Panc1 (cell line): ENCODE measurements around the gene DTNBP1. TPM values are rescaled to one million over a fixed set of nuclear protein-coding genes. Genes with fewer than 3 reads are reported as not detected.

Experiments
- ATAC-seq: fragments of 200-7000 bp; cut with Tn5 transposase; 2 replicates; pipeline ENCODE4 v1.9.1; 2020; ENCODE audit warnings: mild to moderate bottlenecking, moderate library complexity
- BruUV-seq: library from RNA; stranded (reverse); fragments of 400-500 nt; replicated peaks from 2 replicates; lab custom pipeline; 2021; lab: Mats Ljungman, UMichigan
- CTCF ChIA-PET: fragments of 300-600 bp; sonication (Branson Sonifier 250); formaldehyde crosslinking; loops from one replicate; lab custom pipeline; 2022; ENCODE audit warnings: antibody characterized with exemption; lab: Charles Lee
- POLR2A ChIA-PET: fragments of 300-600 bp; sonication (Branson Sonifier 250); formaldehyde crosslinking; loops from one replicate; lab custom pipeline; 2022; ENCODE audit warnings: antibody characterized with exemption; lab: Charles Lee
- DNase-seq: peaks from one replicate; pipeline ENCODE4 v3.0.0-alpha.2; 2010; ENCODE audit warnings: low read depth, low spot score
- H3K27ac ChIP-seq: 2 replicates; pipeline ENCODE4 v1.5.1; 2011; ENCODE audit warnings: mild to moderate bottlenecking, low read length, inconsistent platforms
- H3K27me3 ChIP-seq: fragments of 200-500 bp; sonication (Bioruptor generic); 2 replicates; pipeline ENCODE4 v1.6.0; 2014; ENCODE audit warnings: low read length, inconsistent platforms; ENCODE audit not compliant: control insufficient read depth, insufficient read depth
- H3K36me3 ChIP-seq: fragments of 200-500 bp; sonication (Bioruptor generic); 2 replicates; pipeline ENCODE4 v1.5.1; 2014; ENCODE audit warnings: inconsistent platforms, mild to moderate bottlenecking, low read length, moderate library complexity; ENCODE audit not compliant: control insufficient read depth, insufficient read depth
- H3K4me1 ChIP-seq: 2 replicates; pipeline ENCODE4 v1.5.1; 2011; ENCODE audit warnings: inconsistent platforms, mild to moderate bottlenecking, low read length, moderate library complexity; ENCODE audit not compliant: control insufficient read depth, insufficient read depth
- H3K4me3 ChIP-seq, 2 experiments: 2 replicates each; pipeline ENCODE4 v1.5.1; 2011 to 2012; ENCODE audit warnings: low read depth in 2 of 2, low read length in 2 of 2, mild to moderate bottlenecking in 2 of 2, inconsistent platforms in 1 of 2, moderate library complexity in 1 of 2
- H3K9me3 ChIP-seq: fragments of 200-500 bp; sonication (Bioruptor generic); 2 replicates; pipeline ENCODE4 v1.5.1; 2014; ENCODE audit warnings: low read depth, mild to moderate bottlenecking, inconsistent platforms, low read length, moderate library complexity; ENCODE audit not compliant: control insufficient read depth, insufficient read depth
- POLR2AphosphoS5 ChIP-seq: IDR thresholded peaks from 2 replicates; pipeline ENCODE4 v1.6.1; 2012; ENCODE audit warnings: mild to moderate bottlenecking, low read depth, low read length, moderate library complexity
- SIN3A ChIP-seq: IDR thresholded peaks from 2 replicates; pipeline ENCODE4 v1.6.1; 2012; ENCODE audit warnings: low read depth, mild to moderate bottlenecking, low read length, moderate library complexity, borderline replicate concordance; ENCODE audit not compliant: insufficient read depth
- TCF7L2 ChIP-seq: IDR thresholded peaks from 2 replicates; pipeline ENCODE4 v1.6.1; 2011; ENCODE audit warnings: mild to moderate bottlenecking, low read depth, low read length, inconsistent platforms
- in situ Hi-C: cut with HindIII; loops from 2 replicates; pipeline ENCODE4 v1.10.0; 2016; ENCODE audit warnings: low sequenced_read_pairs, low pct_unique_long_range_greater_than_20kb
- intact Hi-C: fragments of 100-400 bp; cut with micrococcal nuclease; formaldehyde crosslinking; loops from one replicate; pipeline ENCODE4 v1.10.0; 2022; ENCODE audit not compliant: unreplicated experiment
- total RNA-seq: library from RNA; stranded (reverse); gene quantifications from one replicate; pipeline ENCODE4 v1.2.1, GENCODE V29; 2021; ENCODE audit not compliant: unreplicated experiment
- TF ChIP-seq, protein P1 (sequence below), 2 experiments: IDR thresholded peaks; 2 replicates each; pipeline ENCODE4 v1.6.1; 2011 to 2012; ENCODE audit warnings: low read depth in 2 of 2, control low read depth in 1 of 2, low read length in 1 of 2, mild to moderate bottlenecking in 1 of 2, moderate library complexity in 1 of 2; ENCODE audit not compliant: insufficient read depth in 1 of 2
- TF ChIP-seq, protein P2 (sequence below): fragments of 450-650 bp; IDR thresholded peaks from 2 replicates; pipeline ENCODE4 v1.5.1; 2017; ENCODE audit warnings: mild to moderate bottlenecking

Gene DTNBP1
- total RNA-seq, 1 experiment from 2014 or later = 29.3 TPM

DNA sequence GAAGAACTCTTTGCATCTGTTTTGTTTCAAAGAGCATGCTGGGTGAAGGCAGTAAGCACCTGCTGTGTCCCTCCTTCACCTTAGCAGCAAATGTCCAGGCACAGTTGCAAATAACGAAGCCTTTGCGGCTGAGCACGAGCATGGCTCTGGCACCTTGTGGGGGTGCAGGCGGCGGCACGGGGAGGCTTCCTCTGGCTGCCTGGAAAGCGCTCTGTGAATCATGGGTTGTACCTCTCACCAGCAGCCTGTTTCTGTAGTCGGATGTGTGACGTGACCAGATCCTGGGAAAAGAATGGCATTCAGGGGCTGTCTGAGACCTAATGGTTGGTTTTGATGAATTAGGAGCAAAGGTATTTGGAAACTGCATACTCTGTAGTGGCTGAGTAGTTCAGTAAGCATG, 144.8 kb downstream of the DTNBP1 start:
- CTCF ChIA-PET = no interaction called here
- H3K27me3 ChIP-seq = no peaks in the 10 kb centered on the region
- TF ChIP-seq, protein P1, sequence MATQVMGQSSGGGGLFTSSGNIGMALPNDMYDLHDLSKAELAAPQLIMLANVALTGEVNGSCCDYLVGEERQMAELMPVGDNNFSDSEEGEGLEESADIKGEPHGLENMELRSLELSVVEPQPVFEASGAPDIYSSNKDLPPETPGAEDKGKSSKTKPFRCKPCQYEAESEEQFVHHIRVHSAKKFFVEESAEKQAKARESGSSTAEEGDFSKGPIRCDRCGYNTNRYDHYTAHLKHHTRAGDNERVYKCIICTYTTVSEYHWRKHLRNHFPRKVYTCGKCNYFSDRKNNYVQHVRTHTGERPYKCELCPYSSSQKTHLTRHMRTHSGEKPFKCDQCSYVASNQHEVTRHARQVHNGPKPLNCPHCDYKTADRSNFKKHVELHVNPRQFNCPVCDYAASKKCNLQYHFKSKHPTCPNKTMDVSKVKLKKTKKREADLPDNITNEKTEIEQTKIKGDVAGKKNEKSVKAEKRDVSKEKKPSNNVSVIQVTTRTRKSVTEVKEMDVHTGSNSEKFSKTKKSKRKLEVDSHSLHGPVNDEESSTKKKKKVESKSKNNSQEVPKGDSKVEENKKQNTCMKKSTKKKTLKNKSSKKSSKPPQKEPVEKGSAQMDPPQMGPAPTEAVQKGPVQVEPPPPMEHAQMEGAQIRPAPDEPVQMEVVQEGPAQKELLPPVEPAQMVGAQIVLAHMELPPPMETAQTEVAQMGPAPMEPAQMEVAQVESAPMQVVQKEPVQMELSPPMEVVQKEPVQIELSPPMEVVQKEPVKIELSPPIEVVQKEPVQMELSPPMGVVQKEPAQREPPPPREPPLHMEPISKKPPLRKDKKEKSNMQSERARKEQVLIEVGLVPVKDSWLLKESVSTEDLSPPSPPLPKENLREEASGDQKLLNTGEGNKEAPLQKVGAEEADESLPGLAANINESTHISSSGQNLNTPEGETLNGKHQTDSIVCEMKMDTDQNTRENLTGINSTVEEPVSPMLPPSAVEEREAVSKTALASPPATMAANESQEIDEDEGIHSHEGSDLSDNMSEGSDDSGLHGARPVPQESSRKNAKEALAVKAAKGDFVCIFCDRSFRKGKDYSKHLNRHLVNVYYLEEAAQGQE (IDR thresholded peaks at IDR 0.05; ENCODE audit: insufficient read depth in 1 of 2, low read depth in 2 of 2, low read length in 1 of 2) = no peak
- TF ChIP-seq SIN3A = no peak
- TF ChIP-seq POLR2AphosphoS5 = no peak
- no peaks in the 10 kb centered on the region for H3K9me3 ChIP-seq
- no peak overlapping the region for H3K27ac ChIP-seq
- H3K36me3 ChIP-seq = no peaks in the 10 kb centered on the region
- H3K4me3 ChIP-seq = no peak overlapping the region
- in situ Hi-C loops (no loop called here), intact Hi-C loops (no loop called here)
- ATAC-seq = no peak
- no peak for DNase-seq
- POLR2A ChIA-PET = no interaction called here
- no peaks in the 10 kb centered on the region for H3K4me1 ChIP-seq
- no TSS peak for BruUV-seq

DNA sequence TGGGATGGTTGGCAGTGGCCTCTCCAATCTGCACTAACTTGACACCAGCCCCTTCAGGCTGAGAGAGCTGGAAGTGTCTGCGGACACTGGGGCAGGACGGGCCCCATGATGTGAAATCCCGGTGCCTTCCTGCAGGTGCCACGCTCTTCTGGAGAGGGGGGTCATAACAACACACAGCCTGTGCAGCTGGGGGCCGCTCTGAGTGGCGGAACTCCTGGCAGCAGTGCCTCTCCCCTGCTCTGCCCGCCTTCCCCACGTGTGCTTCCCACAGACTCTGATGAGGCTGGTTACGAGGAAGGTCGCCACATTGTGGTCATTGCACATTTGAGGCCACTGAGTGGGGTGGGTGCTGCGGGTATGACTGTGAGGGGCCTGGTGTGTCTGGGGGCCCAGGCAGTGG, 145.2 kb downstream of the DTNBP1 start:
- Histone ChIP-seq H3K4me1 (no peaks in the 10 kb centered on the region), H3K27me3 (no peaks in the 10 kb centered on the region), H3K4me3 (no peak overlapping the region), H3K27ac (no peak overlapping the region), H3K9me3 (no peaks in the 10 kb centered on the region), H3K36me3 (no peaks in the 10 kb centered on the region)
- POLR2A ChIA-PET = no interaction called here
- intact Hi-C loops (no loop called here), in situ Hi-C loops (no loop called here)
- CTCF ChIA-PET = no interaction called here
- DNase-seq = no peak
- ATAC-seq = no peak
- TF ChIP-seq POLR2AphosphoS5 (no peak), TCF7L2 (no peak), SIN3A (no peak)
- TF ChIP-seq, protein P1 (IDR thresholded peaks at IDR 0.05; ENCODE audit: insufficient read depth in 1 of 2, low read depth in 2 of 2, low read length in 1 of 2) = no peak
- TF ChIP-seq, protein P2, sequence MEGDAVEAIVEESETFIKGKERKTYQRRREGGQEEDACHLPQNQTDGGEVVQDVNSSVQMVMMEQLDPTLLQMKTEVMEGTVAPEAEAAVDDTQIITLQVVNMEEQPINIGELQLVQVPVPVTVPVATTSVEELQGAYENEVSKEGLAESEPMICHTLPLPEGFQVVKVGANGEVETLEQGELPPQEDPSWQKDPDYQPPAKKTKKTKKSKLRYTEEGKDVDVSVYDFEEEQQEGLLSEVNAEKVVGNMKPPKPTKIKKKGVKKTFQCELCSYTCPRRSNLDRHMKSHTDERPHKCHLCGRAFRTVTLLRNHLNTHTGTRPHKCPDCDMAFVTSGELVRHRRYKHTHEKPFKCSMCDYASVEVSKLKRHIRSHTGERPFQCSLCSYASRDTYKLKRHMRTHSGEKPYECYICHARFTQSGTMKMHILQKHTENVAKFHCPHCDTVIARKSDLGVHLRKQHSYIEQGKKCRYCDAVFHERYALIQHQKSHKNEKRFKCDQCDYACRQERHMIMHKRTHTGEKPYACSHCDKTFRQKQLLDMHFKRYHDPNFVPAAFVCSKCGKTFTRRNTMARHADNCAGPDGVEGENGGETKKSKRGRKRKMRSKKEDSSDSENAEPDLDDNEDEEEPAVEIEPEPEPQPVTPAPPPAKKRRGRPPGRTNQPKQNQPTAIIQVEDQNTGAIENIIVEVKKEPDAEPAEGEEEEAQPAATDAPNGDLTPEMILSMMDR = no peak
- BruUV-seq = no TSS peak
